ENCODE measurements around the gene ANKRD28.
"Not testable (repeated sequence)": the region's sequence is repeated elsewhere in the genome, so short reads cannot be mapped to it uniquely, and the experiment has no call there.

ANKRD28 gene

GRCh38 chr3:15801298-15801697 is 3.5 kb upstream of the ANKRD28 start:
- DNase-seq, result no peak

- no peak for DNase-seq
These were observed 3.0 kb upstream of the ANKRD28 start for GRCh38 chr3:15800780-15801179.

GRCh38 chr3:15800327-15800726 is 2.5 kb upstream of the ANKRD28 start:
- DNase-seq, result no peak

- no peak for DNase-seq
These were observed 910 bp upstream of the ANKRD28 start for GRCh38 chr3:15798533-15799245.

GRCh38 chr3:15796771-15797641 is 773 bp downstream of the ANKRD28 start:
- DNase-seq, result no peak

GRCh38 chr3:15796331-15796730 is 1.4 kb downstream of the ANKRD28 start:
- DNase-seq, result no peak

- DNase-seq, result no peak
These were observed 2.0 kb downstream of the ANKRD28 start for GRCh38 chr3:15795651-15796308.

- DNase-seq, result no peak
These were observed 2.7 kb downstream of the ANKRD28 start for GRCh38 chr3:15794842-15795650.

GRCh38 chr3:15794303-15794771 is 3.4 kb downstream of the ANKRD28 start:
- DNase-seq, result no peak

GRCh38 chr3:15791525-15791924 is 6.3 kb downstream of the ANKRD28 start:
- no peak for DNase-seq

GRCh38 chr3:15787941-15788340 is 9.8 kb downstream of the ANKRD28 start:
- DNase-seq, result no peak

GRCh38 chr3:15787526-15787925 is 10.3 kb downstream of the ANKRD28 start:
- DNase-seq, result no peak

- DNase-seq, result no peak
These were observed 14.3 kb downstream of the ANKRD28 start for GRCh38 chr3:15783361-15783969.

GRCh38 chr3:15782429-15782828 is 15.3 kb downstream of the ANKRD28 start:
- DNase-seq, result no peak

- no peak for DNase-seq
These were observed 16.0 kb downstream of the ANKRD28 start for GRCh38 chr3:15781637-15782402.

- no peak for DNase-seq
These were observed 16.6 kb downstream of the ANKRD28 start for GRCh38 chr3:15781131-15781530.

GRCh38 chr3:15779111-15779510 is 18.7 kb downstream of the ANKRD28 start:
- DNase-seq, result no peak

GRCh38 chr3:15778332-15778858 is 19.4 kb downstream of the ANKRD28 start:
- DNase-seq, result no peak

GRCh38 chr3:15774931-15775560 is 22.7 kb downstream of the ANKRD28 start:
- not testable (repeated sequence) for DNase-seq

GRCh38 chr3:15771444-15771843 is 26.3 kb downstream of the ANKRD28 start:
- DNase-seq, result no peak
